Kidney epithelial cell (primary cell): Measurements from ENCODE around the gene BMPR1A. TPM values are rescaled to one million over a fixed set of nuclear protein-coding genes. Genes with fewer than 3 reads are reported as not detected.

Experiments used
- DNase-seq: peaks from one replicate; pipeline ENCODE4 v3.0.0-alpha.2; 2010; ENCODE audit warnings: low read depth
- H3K27me3 ChIP-seq: 2 replicates; pipeline ENCODE4 v1.6.0; 2011; ENCODE audit warnings: low read length; ENCODE audit not compliant: control insufficient read depth, insufficient read depth
- H3K36me3 ChIP-seq: 2 replicates; pipeline ENCODE4 v1.5.1; 2011; ENCODE audit warnings: low read length; ENCODE audit not compliant: control insufficient read depth, insufficient read depth
- H3K4me3 ChIP-seq: 2 replicates; pipeline ENCODE4 v1.5.1; 2011; ENCODE audit warnings: low read depth, mild to moderate bottlenecking, control low read depth, low read length
- total RNA-seq: library from RNA; depleted of rRNA; stranded (reverse); fragments of >200 nt; gene quantifications from 2 replicates; pipeline ENCODE4 v1.2.3, GENCODE V29; 2015
- TF ChIP-seq, protein P1 (sequence below): IDR thresholded peaks from 2 replicates; pipeline ENCODE4 v1.5.1; 2011; ENCODE audit warnings: mild to moderate bottlenecking, moderate library complexity, low read length, control low read depth, inconsistent platforms; ENCODE audit not compliant: insufficient read depth, poor library complexity, severe bottlenecking

The BMPR1A gene
- total RNA-seq, 1 donor from 2014 or later: 38.1 TPM

DNA sequence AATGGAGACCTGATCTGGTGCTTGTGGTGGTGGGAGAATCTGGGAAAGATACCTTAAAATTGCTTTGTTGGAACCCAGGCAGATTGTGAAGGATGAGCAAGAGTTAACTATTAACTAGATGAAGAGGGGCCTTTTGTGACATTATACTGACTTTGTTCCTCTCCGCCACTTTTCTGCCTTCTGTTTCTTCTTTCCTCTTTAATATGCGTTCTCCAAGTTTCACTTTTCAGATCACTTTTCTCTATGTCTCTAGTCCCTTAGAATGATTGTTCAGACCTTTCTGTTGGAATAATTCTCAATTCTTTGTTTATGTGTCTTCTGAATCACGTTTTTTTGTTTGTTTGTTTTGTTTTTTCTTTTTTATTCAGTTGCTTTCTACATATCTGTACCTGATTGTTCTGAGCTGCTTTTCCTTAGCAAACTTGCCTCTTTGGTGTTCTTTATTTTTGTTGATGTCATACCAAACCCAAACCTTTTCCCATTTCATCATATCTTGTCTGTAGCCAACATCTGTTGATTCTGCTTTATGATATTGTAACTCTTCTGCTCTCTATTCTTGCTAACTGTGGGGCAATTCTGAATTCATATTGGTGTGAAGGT is 2.8 kb downstream of the BMPR1A start:
- no peak for DNase-seq
- no peak overlapping the region for H3K4me3 ChIP-seq
- H3K36me3 ChIP-seq: no peaks in the 10 kb centered on the region
- no peaks in the 10 kb centered on the region for H3K27me3 ChIP-seq
- TF ChIP-seq, protein P1, sequence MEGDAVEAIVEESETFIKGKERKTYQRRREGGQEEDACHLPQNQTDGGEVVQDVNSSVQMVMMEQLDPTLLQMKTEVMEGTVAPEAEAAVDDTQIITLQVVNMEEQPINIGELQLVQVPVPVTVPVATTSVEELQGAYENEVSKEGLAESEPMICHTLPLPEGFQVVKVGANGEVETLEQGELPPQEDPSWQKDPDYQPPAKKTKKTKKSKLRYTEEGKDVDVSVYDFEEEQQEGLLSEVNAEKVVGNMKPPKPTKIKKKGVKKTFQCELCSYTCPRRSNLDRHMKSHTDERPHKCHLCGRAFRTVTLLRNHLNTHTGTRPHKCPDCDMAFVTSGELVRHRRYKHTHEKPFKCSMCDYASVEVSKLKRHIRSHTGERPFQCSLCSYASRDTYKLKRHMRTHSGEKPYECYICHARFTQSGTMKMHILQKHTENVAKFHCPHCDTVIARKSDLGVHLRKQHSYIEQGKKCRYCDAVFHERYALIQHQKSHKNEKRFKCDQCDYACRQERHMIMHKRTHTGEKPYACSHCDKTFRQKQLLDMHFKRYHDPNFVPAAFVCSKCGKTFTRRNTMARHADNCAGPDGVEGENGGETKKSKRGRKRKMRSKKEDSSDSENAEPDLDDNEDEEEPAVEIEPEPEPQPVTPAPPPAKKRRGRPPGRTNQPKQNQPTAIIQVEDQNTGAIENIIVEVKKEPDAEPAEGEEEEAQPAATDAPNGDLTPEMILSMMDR: no peak

DNA sequence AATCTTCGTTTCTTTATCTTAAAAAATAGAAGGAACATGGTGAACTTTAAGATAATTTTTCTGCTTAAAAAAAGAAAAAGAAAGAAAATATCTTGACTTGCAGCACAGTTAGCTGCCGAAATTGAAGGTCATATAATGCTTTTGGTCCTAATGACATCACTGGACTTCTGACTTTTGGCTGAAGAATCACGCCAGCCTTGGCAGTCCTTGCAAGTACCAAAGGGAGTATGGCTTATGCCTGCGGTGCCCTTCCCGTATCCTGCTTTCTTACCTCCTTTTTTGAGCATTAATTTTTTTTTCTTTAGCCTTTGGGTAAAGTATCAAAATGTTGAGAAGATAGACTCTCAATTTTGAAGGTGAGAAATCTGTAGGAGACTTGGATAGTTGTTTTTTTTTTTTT is 7.0 kb downstream of the BMPR1A start:
- no peaks in the 10 kb centered on the region for H3K27me3 ChIP-seq
- no peaks in the 10 kb centered on the region for H3K36me3 ChIP-seq
- DNase-seq: no peak
- no peak overlapping the region for H3K4me3 ChIP-seq
- TF ChIP-seq, protein P1: no peak

DNA sequence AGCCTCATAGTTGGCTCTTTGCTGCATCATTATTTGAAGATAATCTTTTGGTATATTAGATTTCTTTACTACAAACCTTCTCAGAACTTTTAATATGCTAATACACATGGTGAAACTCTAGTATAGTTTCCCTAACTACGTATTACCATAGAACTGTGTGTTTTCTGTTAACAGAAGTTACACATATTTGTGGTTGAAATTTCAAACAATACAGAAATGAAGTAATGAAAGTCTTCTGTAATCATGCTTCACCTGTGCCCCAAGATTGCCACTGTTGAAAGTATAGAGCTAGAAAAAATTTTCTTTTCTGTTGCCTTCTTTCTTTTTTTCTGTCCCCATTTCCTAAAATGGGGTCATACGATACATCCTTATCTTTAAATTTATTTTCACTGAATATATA is 9.1 kb downstream of the BMPR1A start:
- Histone ChIP-seq H3K36me3 (no peaks in the 10 kb centered on the region), H3K4me3 (no peak overlapping the region), H3K27me3 (no peaks in the 10 kb centered on the region)
- DNase-seq: no peak
- TF ChIP-seq, protein P1: no peak

DNA sequence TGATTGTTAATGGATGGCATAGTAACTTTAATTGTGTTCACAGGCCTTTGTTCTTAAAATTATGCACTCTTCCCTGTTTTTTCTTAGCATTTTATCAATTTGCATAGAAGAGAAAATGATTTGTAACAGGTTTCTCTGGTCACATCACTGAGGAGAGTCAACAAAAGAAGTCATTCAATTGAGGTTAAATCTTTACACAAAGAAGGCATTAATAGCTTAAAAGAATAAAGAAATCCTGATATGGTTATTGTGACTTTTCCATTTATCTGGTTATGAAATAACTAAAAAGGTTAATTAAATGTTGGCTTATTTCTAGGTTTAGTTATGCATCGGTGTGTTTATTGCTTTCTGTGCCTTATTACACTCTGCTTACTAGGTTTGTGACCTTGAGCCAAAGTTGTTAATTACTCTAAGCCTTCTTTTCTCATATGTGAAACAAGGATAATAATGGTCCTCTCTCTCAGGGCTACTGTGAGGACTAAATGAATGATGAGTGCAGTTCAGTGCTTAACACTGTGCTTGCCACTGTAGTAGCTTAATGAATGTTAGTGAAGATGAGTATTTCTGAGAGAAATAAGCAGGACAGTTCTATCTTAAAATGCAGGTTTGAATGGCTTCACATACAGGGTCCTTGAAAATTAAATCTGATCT is 12.1 kb downstream of the BMPR1A start:
- Histone ChIP-seq H3K4me3 (no peak overlapping the region), H3K36me3 (no peaks in the 10 kb centered on the region), H3K27me3 (no peaks in the 10 kb centered on the region)
- DNase-seq: no peak
- TF ChIP-seq, protein P1: no peak

DNA sequence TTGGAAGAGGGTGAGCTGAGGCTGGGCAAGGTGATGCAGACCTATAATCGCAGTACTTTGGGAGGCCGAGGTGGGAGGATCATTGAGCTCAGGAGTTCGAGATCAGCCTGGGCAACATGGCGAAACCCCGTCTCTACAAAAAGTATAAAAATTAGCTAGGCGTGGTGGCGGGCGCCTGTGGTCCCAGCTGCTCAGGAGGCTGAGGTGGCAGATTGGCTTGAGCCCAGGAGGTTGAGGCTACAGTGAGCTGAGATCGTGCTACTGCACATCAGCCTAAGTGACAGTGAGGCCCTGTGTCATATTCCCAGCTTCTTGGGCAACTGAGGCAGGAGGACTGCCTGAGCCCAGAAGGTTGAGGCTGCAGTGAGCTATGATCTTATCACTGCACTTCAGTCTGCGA is 13.6 kb downstream of the BMPR1A start:
- TF ChIP-seq, protein P1: no peak
- H3K27me3 ChIP-seq: no peaks in the 10 kb centered on the region
- H3K36me3 ChIP-seq: no peaks in the 10 kb centered on the region
- H3K4me3 ChIP-seq: no peak overlapping the region
- DNase-seq: no peak
